SJCRH30 (cell line): ENCODE data around the gene TTC29. TPM values are rescaled to one million over a fixed set of nuclear protein-coding genes. Genes with fewer than 3 reads are reported as not detected.
"Not testable (repeated sequence)": the region's sequence is repeated elsewhere in the genome, so short reads cannot be mapped to it uniquely, and the experiment has no call there.

ENCODE experiments used
- DNase-seq, 2 experiments: peaks; one replicate each; pipeline ENCODE4 v3.0.0-alpha.2; 2015 to 2020
- H3K27ac ChIP-seq: fragments of 250-450 bp; sonication (Bioruptor Pico); 2 replicates; pipeline ENCODE4 v1.5.1; 2020; ENCODE audit warnings: mild to moderate bottlenecking, moderate library complexity
- H3K27me3 ChIP-seq: fragments of 250-450 bp; sonication (Bioruptor Pico); 2 replicates; pipeline ENCODE4 v1.5.1; 2020; ENCODE audit warnings: mild to moderate bottlenecking, moderate library complexity
- H3K36me3 ChIP-seq: fragments of 250-450 bp; sonication (Bioruptor Pico); 2 replicates; pipeline ENCODE4 v1.5.1; 2020; ENCODE audit warnings: mild to moderate bottlenecking, moderate library complexity
- H3K4me1 ChIP-seq: fragments of 250-450 bp; sonication (Bioruptor Pico); 2 replicates; pipeline ENCODE4 v1.5.1; 2020; ENCODE audit warnings: mild to moderate bottlenecking, moderate library complexity
- H3K4me3 ChIP-seq: fragments of 250-450 bp; sonication (Bioruptor Pico); 2 replicates; pipeline ENCODE4 v1.5.1; 2020; ENCODE audit warnings: mild to moderate bottlenecking, moderate library complexity
- H3K9me3 ChIP-seq: fragments of 250-450 bp; sonication (Bioruptor Pico); replicated peaks from 2 replicates; pipeline ENCODE4 v1.5.1; 2020; ENCODE audit warnings: mild to moderate bottlenecking, moderate library complexity
- total RNA-seq: library from RNA; depleted of rRNA; stranded (reverse); fragments of >200 nt; shearing (Covaris generic); gene quantifications from 2 replicates; pipeline ENCODE4 v1.2.3, GENCODE V29; 2014

The TTC29 gene
- total RNA-seq, 1 experiment from 2014 or later, result not detected

DNA sequence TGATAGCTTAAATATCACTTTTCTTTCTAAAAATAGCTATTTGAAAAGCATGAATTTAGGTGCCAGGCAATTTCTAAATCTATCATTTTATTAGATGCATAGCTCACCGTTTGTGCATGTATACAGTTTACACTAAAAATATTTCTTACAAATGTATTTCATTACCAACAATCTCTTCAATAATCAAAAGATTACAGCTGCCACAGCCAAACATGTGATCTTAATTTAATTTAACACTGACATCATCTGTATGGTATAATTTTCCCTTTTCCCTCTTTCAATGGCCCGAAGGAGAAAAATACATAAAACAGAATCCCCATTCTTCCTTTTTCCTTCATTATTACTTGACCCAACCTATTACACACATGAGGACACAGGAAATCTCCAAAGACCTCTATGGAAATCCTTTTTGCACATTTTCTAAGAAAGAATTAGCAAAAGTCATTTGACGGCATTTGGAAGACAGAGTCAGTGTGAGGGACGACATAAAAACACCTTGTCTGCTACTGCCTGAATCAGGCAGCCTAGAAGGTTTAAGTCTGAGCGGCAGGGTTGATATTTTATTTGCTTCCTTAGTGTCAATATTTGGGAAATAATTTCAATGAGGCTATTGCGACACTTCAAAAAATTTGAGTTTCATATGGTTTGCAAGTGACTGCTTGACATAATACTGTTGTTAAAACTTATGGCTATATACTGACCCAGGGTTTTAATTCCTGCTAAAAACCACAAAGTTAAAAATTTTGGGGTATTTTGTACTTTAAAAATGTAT lies 111.2 kb downstream of the TTC29 start:
- Histone ChIP-seq H3K9me3 (no peaks in the 10 kb centered on the region), H3K4me1 (no peaks in the 10 kb centered on the region), H3K27me3 (no peaks in the 10 kb centered on the region), H3K36me3 (no peaks in the 10 kb centered on the region), H3K27ac (no peak overlapping the region), H3K4me3 (no peak overlapping the region)
- no peak for DNase-seq

DNA sequence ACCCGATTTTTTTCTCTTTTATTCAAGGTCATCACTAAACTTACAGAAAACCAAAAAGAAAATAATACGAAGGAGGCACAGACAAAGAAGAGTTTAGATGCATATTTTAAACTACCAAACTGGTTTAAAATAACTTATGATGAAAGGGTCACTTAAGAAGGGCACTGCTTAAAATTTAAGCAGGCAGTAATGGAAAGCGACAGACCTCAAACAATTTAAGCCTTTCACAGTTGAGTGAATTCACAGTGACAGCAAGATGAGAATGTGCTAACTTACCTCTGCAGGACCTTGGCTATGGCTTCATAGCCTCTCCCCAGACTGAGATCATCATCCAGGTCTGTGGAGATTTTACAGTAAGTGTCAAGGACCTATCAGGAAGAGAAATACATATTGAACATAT lies 112.1 kb downstream of the TTC29 start:
- Histone ChIP-seq H3K27me3 (no peaks in the 10 kb centered on the region), H3K36me3 (no peaks in the 10 kb centered on the region), H3K4me3 (no peak overlapping the region), H3K9me3 (no peaks in the 10 kb centered on the region), H3K27ac (no peak overlapping the region), H3K4me1 (no peaks in the 10 kb centered on the region)
- no peak for DNase-seq

DNA sequence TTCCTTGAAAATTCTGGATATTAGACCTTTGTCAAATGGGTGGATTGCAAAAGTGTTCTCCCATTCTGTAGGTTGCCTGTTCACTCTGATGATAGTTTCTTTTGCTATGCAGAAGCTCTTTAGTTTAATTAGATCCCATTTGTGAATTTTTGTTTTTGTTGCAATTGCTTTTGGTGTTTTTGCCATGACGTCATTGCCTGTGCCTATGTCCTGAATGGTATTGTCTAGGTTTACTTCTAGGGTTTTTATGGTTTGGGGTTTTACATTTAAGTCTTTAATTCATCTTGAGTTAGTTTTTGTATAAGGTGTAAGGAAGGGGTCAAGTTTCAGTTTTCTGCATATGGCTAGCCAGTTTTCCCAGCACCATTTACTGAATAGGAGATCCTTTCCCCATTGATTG lies 122.7 kb downstream of the TTC29 start:
- H3K27me3 ChIP-seq, H3K4me1 ChIP-seq, H3K27ac ChIP-seq, DNase-seq, H3K36me3 ChIP-seq, H3K4me3 ChIP-seq, H3K9me3 ChIP-seq: not testable (repeated sequence)

DNA sequence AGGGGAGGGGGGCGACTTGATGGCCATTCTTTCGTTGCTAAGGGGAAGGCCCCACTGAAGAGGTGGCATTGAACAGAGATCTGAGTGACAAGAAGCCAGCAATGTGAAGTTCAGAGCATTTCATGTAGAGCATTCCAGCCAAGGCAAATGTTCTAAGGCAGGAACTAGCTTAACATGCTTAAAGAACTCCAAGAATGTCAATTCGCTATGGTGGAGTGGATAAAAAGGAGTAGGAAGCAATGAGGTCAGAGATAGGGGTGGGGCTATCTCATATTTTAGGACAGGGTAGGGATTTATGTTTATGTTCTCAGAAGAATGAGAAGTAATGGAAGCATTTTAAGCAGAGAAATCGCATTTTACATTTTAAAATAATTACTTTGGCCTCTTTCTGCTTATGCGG lies 130.9 kb downstream of the TTC29 start:
- Histone ChIP-seq H3K27me3 (no peaks in the 10 kb centered on the region), H3K9me3 (peaks cover 6% of the 10 kb centered on the region), H3K36me3 (no peaks in the 10 kb centered on the region), H3K4me3 (no peak overlapping the region), H3K27ac (peak overlapping the region; percentile 40), H3K4me1 (peaks cover 9% of the 10 kb centered on the region; the same call in 1 of the 2 replicates)
- peak; percentile 13 to 41 for DNase-seq

DNA sequence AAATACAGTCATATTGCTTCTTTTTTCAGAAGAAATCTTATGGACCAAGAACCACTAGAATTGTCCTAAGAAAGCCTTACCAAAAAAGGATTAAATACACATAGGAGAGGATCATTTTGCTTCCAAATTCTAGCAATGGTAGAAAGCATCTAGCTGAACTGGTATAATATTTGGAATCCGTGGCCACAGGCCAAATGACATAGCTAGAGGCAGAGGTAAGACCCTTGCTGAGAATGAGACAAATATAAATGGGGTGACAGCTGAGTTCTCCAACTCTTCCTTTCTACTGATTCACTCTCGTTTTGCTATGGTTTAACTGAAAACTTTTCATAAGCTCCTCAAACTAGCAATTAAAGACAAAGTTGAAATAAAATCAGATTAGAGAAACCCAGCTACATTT lies 150.0 kb downstream of the TTC29 start:
- Histone ChIP-seq H3K4me1 (peaks cover 29% of the 10 kb centered on the region), H3K36me3 (no peaks in the 10 kb centered on the region), H3K27ac (peak overlapping the region; percentile 68)

DNA sequence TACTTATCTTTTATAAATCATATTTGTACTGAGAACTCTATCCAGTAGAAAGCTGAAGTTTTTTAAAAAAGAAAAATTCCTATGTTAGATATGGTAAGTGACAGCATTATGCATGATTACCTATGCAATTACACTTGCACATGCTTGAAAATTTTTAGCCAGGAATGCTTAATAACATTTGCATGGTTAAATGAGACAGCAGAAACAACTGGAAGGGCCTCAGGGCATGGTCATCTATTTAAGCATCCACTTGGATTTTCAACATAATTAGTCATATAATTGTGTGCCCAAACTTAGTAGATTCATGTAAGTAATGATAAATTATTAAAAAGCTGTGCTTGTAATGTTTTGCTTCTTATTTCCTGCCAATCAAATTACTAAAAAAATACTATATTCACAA lies 151.9 kb downstream of the TTC29 start:
- no peaks in the 10 kb centered on the region for H3K27me3 ChIP-seq
- no peaks in the 10 kb centered on the region for H3K36me3 ChIP-seq
- H3K4me1 ChIP-seq, result peaks cover 29% of the 10 kb centered on the region
- H3K27ac ChIP-seq, result no peak overlapping the region
- no peaks in the 10 kb centered on the region for H3K9me3 ChIP-seq
- no peak overlapping the region for H3K4me3 ChIP-seq
- peak in 1 of 2 experiments; percentile 24 for DNase-seq

More for the DNA sequence above, 150.0 kb downstream of the TTC29 start:
- no peaks in the 10 kb centered on the region; the same call in 1 of the 2 replicates for H3K9me3 ChIP-seq
- no peak overlapping the region for H3K4me3 ChIP-seq
- DNase-seq, result peak; percentile 64 to 77
- H3K27me3 ChIP-seq, result no peaks in the 10 kb centered on the region

DNA sequence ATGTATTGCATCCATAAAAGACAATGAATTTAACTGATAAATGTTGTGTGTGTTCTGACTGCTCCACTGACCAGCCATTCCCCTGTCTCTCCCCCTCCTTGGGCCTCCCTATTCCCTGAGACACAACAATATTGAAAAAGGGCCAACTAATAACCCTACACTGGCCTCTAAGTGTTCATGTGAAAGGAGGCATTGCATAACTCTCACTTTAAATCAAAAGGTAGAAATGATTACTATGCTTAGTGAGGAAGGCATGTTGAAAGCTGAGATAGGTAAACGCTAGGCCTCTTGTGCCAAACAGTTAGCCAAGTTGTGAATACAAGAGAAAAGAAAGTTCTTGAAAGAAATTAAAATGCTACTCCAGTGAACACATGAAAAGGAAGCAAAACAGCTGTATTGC lies 154.2 kb downstream of the TTC29 start:
- Histone ChIP-seq H3K27me3 (no peaks in the 10 kb centered on the region), H3K36me3 (no peaks in the 10 kb centered on the region), H3K27ac (no peak overlapping the region), H3K9me3 (no peaks in the 10 kb centered on the region), H3K4me1 (peaks cover 27% of the 10 kb centered on the region), H3K4me3 (no peak overlapping the region)
- no peak for DNase-seq

DNA sequence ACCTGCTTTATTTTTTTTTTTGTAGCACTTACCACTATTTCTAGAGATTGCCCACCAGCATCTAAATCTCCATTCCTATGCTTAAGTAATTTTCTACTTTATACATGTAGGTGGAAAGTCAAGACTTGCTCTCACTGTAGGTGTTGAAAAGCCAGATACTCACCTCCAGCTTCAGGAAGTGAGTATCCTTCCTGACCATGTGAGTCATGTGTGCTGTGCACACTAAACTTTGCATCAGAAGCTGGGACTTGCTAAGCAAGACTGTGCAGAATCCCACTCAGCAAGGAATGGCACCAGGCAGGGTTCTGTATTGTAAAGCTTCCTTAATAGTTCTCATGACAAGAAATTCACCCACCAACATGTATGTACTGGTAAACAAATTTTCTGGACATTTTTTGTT lies 155.1 kb downstream of the TTC29 start:
- Histone ChIP-seq H3K9me3 (no peaks in the 10 kb centered on the region), H3K27ac (no peak overlapping the region), H3K4me3 (no peak overlapping the region), H3K27me3 (no peaks in the 10 kb centered on the region), H3K36me3 (no peaks in the 10 kb centered on the region), H3K4me1 (peaks cover 19% of the 10 kb centered on the region)
- no peak for DNase-seq

DNA sequence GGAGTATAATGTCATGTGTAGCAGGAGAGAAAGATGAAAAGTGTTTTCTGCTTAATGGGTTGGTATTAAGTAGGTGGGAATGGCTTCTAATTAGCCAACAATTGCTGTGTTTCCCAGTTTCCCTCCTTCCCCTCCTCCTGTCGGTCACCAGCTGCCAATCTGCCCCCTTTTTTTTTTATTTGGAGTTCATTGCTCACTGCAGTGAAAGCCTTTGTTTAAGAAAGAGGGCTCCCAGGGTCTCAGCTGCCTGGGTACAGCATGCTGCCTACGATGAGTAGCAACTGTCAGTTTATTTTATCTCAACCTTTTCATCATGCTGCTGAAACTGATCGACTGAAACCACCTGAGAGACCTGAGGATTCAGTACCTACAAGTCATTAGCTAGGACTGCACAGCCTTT lies 157.9 kb downstream of the TTC29 start:
- Histone ChIP-seq H3K27me3 (no peaks in the 10 kb centered on the region), H3K36me3 (no peaks in the 10 kb centered on the region), H3K4me1 (no peaks in the 10 kb centered on the region), H3K9me3 (no peaks in the 10 kb centered on the region), H3K27ac (no peak overlapping the region), H3K4me3 (no peak overlapping the region)
- no peak for DNase-seq

DNA sequence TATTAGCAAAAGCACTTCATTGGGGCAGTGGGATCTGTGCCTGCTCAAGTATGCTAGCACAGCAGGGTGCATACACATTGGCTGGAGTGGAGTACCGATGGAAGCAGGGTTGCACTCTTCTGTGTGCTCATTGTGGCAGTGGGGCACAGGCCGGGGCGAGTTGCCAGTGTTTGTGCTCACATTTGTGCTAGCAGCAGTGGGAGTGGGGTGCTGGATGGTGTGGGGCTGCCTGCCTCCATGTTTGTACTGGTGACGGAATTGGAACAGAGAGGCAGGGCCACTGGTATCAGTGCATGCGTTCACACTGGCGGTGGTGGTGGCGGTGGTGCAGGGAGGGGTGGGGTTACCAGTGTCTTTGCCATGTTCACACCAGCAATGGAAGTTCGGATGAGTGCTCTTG lies 169.0 kb downstream of the TTC29 start:
- H3K4me1 ChIP-seq, result no peaks in the 10 kb centered on the region
- H3K27ac ChIP-seq, result no peak overlapping the region
- H3K9me3 ChIP-seq, result no peaks in the 10 kb centered on the region
- no peak overlapping the region for H3K4me3 ChIP-seq
- H3K27me3 ChIP-seq, result no peaks in the 10 kb centered on the region
- no peak for DNase-seq
- H3K36me3 ChIP-seq, result no peaks in the 10 kb centered on the region

DNA sequence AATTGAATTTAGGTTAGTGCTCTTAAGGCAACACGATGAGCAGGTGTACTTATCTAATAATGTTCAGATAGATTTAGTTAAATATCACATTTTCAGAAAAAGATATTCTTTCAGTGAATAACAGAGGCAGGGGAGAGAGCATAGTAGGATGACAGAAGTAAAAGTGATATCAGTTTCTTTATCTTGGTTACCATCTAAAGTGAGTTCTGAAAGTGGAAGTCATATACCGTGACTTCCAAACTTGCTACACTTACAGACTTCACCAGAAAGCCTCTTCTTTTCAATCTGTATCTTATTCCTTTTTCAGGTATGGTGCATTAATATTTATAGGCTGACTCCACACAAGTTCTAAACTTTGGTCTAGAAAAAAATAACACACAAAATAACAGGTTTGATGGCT lies 182.1 kb downstream of the TTC29 start:
- H3K4me1 ChIP-seq, result no peaks in the 10 kb centered on the region
- no peaks in the 10 kb centered on the region for H3K36me3 ChIP-seq
- no peak overlapping the region for H3K4me3 ChIP-seq
- no peaks in the 10 kb centered on the region for H3K27me3 ChIP-seq
- no peak for DNase-seq
- no peaks in the 10 kb centered on the region for H3K9me3 ChIP-seq
- H3K27ac ChIP-seq, result no peak overlapping the region

DNA sequence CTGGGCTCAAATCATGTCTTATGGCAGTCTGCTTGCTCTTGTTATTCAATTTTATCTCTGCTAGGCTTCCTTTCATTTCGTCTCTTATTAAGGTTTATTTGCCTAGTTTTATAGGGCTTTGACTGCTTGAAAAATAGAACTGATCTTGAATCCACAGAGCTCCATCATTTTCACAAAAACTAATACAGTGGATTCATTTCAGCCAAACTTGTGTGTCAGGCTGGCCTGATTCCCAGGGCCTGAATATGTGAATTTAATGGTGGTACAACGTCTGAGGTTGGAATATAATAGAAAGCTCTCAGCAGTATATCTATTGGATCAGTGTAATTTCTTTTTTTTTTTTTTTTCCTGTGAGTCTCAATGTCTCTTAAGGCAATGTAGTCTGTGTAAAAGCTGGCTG lies 183.6 kb downstream of the TTC29 start:
- H3K27ac ChIP-seq, result no peak overlapping the region
- H3K9me3 ChIP-seq, result no peaks in the 10 kb centered on the region
- DNase-seq, result no peak
- no peaks in the 10 kb centered on the region for H3K27me3 ChIP-seq
- H3K4me1 ChIP-seq, result no peaks in the 10 kb centered on the region
- no peaks in the 10 kb centered on the region for H3K36me3 ChIP-seq
- no peak overlapping the region for H3K4me3 ChIP-seq

DNA sequence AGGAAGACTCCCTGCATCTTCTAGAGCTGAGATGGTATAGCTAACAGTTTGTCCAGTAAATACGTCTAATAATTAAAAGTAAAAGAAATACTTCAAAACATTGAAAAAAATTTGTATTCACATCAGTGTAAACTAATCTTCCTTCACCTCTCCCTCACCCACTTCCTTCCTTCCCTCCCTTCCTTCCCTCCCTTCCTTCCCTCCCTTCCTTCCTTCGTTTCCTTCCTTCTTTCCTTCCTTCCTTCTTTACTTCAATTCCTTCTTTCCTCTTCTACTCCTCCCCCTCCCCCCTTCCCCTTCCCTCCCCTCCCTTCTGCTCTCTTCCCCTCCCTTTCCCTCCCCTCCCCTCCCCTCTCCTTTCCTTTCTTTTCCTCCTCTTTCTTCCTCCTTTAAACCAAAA lies 203.2 kb downstream of the TTC29 start:
- Histone ChIP-seq H3K4me1 (no peaks in the 10 kb centered on the region), H3K4me3 (no peak overlapping the region), H3K27ac (no peak overlapping the region), H3K36me3 (no peaks in the 10 kb centered on the region), H3K27me3 (no peaks in the 10 kb centered on the region), H3K9me3 (no peaks in the 10 kb centered on the region)
- DNase-seq, result peak in 1 of 2 experiments; percentile 1

DNA sequence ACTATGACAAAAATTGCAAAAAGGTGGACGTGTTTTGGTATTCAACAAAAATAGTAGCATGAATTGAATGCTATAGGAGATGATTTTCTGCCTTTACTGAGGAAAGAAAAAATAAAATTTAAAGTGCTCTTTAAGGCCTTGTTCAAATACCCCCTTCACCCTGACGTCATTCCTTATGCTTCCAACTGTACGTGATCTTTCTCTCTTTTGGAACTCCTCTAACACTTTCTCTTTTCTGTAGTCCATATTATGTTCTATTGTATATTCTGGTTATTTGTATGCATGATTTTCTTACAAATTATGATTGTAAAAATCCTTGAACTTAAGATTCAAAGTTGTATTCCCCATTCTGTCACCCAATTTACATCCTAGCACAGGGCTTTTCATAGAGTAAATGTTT lies 206.5 kb downstream of the TTC29 start:
- no peaks in the 10 kb centered on the region for H3K27me3 ChIP-seq
- DNase-seq, result no peak
- H3K36me3 ChIP-seq, result no peaks in the 10 kb centered on the region

DNA sequence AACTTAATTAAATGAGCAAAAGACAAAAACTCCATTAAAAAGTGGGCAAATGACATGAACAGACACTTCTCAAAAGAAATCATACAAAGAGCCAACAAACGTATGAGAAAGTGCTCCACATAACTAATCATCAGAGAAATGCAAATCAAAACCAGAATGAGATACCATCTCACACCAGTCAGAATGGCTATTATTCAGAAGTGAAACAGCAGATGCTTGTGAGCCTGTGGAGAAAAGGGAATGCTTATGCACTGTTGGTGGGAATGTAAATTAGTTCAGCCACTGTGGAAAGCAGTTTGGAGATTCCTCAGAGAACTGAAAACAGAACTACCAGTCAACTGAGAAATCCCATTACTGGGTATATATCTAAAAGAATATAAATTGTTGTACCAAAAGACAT lies 222.1 kb downstream of the TTC29 start:
- not testable (repeated sequence) for H3K9me3 ChIP-seq, H3K4me3 ChIP-seq, DNase-seq, H3K36me3 ChIP-seq, H3K4me1 ChIP-seq, H3K27me3 ChIP-seq, H3K27ac ChIP-seq

More for the DNA sequence above, 206.5 kb downstream of the TTC29 start:
- H3K27ac ChIP-seq, result no peak overlapping the region
- no peaks in the 10 kb centered on the region for H3K4me1 ChIP-seq
- no peaks in the 10 kb centered on the region for H3K9me3 ChIP-seq
- no peak overlapping the region for H3K4me3 ChIP-seq

DNA sequence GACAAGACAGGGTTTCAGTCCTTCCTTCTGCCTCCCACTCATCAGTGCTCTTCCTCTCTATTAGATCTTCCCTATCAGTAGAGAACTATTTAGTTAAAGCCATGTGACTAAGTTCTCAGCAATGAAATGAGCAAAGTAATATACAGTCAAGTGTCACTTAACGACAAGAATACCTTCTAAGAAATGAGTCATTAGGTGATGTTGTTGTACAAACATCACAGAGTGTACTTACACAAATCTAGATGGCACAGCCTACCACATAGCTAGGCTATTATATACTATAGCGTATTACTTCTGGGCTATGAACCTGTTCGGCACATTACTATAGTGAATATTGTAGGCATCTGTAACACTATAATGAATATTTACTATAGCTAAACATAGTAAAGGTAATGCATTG lies 235.7 kb downstream of the TTC29 start:
- Histone ChIP-seq H3K4me1 (no peaks in the 10 kb centered on the region), H3K27ac (no peak overlapping the region), H3K36me3 (no peaks in the 10 kb centered on the region), H3K9me3 (no peaks in the 10 kb centered on the region), H3K27me3 (no peaks in the 10 kb centered on the region), H3K4me3 (no peak overlapping the region)
- DNase-seq, result no peak
